HuH-7 (cell line): ENCODE data around the gene LAMC2.
"Not testable (repeated sequence)": the region's sequence is repeated elsewhere in the genome, so short reads cannot be mapped to it uniquely, and the experiment has no call there.

Experiments
- DNase-seq: peaks from one replicate; pipeline ENCODE4 v3.0.0; 2011; ENCODE audit warnings: low spot score

Gene LAMC2

GRCh38 chr1:183263886-183264602, 78.0 kb downstream of the LAMC2 start:
- no peak for DNase-seq

- DNase-seq: no peak
Observed at GRCh38 chr1:183267646-183268431, 81.8 kb downstream of the LAMC2 start.

GRCh38 chr1:183270541-183271141, 84.6 kb downstream of the LAMC2 start:
- DNase-seq: no peak

DNA sequence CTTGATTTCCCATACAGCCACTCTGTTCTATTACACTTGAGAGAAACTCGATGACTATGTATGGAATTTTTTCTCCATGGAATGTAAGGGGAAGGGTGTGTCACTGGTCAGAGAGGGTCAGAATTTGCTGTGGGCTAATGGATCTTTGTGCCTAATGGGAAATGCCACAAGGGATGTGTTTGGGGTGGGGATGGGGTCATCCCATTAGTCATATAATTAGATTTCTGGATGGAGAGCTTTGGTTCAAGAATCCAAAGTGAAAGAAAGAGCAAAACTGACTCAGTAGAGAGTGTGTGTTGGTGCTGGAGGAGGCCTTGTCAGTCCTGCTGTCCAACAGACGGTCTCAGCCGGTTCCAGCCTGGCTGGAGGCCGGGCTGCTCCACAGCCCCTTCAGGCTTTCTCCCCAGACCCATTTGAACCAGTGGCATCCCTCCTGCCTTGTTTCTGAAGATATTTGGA, 86.4 kb downstream of the LAMC2 start:
- no peak for DNase-seq

DNA sequence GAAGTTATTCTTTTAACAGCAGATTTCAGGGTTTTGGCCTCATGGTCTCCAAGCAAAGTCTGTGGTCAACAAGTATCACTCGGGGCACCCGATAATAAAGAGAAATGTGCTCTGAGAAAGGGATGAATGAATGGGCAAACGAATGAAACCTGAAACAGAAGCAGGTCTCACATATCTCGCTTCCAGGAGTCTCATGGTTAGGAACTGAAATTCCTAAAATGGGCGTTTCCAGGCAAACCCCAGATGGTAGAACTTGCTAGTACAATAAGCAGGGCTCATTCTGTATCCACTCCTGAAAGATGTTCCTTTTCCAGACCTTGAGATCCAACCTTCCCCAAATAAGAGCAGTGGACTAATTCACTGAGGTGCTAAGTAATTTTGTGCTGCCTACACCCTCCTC, 87.2 kb downstream of the LAMC2 start:
- DNase-seq: no peak

- not testable (repeated sequence) for DNase-seq
Observed at GRCh38 chr1:183273984-183274383, 87.9 kb downstream of the LAMC2 start.

- DNase-seq: no peak
Observed at GRCh38 chr1:183274836-183275235, 88.8 kb downstream of the LAMC2 start.

DNA sequence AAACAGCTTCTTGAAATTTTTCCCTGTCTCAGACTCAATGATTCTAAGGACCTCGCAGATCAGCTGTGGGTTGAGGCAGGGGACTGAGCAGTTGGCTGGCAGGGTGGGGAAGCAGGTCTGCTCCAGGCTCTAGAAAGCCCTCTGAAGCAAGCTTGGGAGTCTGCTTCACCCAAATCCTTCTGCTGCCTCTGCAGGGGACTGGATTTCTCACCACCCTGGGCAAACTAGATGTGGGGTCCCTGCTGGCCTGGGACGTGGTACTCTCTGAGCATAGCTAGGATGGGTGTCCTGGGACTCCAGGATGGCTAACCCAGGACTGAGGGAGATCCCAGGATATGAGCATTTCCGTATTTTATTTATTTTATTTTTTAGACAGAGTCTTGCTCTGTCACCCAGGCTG, 89.3 kb downstream of the LAMC2 start:
- no peak for DNase-seq

GRCh38 chr1:183276386-183277080, 90.5 kb downstream of the LAMC2 start:
- no peak for DNase-seq

- no peak for DNase-seq
Observed at GRCh38 chr1:183277821-183278738, 92.0 kb downstream of the LAMC2 start.

DNA sequence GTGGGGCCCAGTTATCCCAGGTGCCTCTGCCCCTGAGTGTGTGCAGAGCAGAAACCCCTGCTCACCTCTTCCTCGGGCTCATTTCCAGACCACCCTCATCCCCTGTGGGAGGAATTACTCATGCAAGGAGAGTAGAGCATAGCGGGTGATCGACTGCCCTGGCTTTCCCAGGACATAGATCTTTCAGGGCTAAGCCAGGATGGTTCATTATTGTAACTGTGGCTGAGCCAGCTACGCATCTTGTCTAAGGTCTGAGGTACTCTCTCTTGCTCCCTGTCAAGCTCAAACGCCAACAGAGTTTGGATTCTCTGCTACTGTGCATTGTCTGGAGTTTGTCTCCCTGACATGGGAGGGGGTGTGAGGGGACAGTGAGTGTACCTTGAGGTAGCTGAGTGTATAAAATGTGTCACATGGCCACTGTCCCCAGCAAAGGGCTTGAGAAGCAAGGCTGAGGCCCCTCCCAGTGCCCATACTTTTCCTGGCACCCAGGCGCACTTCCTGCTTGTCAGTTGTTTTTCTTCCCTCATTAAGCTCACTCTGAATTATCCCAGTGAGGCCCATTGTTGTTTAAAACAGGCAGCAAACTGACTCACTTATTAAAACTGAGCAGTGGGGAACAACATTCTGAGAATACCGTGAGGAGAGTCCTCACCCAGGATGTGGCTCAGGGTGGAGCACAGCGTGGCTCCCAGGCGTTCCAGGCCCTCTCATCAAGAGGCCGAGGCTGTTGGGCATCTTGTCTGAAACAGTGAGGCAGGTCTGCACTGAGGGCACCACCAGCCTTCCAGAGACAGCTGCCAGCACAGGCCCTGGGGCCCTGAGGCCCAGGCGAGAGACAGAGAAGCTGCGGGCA, 92.9 kb downstream of the LAMC2 start:
- DNase-seq: no peak

DNA sequence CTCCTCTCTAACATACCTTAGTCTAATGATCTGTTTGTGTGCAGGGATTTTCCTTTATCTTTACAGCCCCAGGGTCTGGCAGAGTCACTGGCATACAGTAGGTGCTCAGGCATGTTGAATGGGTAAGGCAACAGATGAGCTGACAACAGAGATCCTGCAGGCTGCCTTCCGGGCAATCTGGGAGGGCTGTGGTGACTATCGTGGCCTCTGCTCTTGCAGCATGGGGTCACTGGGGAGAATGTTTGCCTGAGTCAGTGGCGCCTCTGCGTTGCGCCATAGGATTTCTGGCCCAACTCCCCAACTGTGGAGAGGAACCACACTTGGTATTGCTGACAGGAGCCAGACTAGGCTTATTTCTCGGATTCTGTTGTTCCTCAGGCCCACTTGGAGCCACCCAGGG, 93.8 kb downstream of the LAMC2 start:
- DNase-seq: no peak

- no peak for DNase-seq
Observed at GRCh38 chr1:183281039-183281438, 95.0 kb downstream of the LAMC2 start.

DNA sequence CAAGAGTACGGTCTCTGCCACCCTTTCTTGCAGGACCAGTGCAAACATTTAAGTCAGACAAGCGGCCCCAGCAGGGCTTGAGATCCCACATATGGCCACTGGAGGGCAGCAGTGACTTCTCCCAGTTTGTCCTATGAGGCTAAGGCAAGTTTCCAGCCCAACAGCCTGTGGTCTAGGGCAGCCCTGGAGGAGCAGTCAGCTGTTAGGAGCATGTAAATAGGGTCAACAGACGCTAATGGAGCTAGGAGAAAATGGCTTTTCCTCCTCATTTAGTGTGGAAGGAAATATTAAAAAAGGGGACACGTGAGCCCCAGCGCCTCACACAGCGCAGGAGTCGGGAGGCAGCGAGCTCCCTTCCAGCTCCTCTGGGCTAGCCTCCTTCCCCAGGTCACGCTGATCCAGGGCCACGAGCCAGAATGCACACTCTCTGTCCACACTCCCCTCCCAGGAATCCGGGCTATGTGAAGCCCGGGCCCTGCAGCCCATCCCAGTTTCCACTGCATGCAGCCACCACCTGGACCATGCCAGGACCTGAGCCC, 95.6 kb downstream of the LAMC2 start:
- DNase-seq: peak; percentile 69

GRCh38 chr1:183282101-183282855, 96.2 kb downstream of the LAMC2 start:
- no peak for DNase-seq

DNA sequence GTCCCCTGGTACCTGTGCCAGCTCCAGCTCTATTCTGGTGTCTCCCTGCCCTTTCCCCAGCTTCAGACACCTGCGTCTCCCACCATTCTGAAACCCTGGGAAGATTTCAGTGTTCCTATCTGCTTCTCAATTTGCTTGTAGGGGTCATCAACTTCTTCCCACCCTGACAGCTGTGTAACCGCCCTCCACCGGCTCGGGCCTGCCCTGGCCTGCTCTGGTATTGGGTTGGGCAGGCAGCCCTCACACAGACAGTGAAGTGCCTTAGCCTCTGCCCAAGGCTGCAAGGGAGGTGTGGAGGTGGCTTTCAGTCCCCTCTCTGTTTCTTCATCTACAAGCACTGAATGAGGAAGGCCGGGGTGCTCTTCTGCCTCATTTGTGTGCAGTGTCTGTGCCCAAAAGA, 97.2 kb downstream of the LAMC2 start:
- no peak for DNase-seq

GRCh38 chr1:183284086-183284485, 98.0 kb downstream of the LAMC2 start:
- DNase-seq: no peak

DNA sequence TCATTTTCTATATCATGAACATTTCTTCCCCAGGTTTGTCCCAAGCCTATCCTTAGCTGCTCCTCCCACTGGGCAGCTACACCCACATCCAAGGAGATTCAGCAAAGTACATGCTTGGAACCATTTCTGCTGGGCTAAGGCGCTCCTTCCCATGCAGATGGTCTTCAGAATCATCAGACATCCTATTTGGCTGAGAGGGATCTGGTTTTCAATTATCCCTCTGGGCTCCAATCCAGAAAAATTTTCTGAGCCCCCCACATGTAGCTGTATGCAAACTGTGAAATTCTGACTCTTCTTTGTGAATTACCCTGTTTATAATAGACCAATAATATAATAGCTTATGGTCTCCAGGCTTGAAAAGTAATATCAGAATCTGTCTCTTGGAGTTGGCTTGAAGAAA, 99.2 kb downstream of the LAMC2 start:
- no peak for DNase-seq

DNA sequence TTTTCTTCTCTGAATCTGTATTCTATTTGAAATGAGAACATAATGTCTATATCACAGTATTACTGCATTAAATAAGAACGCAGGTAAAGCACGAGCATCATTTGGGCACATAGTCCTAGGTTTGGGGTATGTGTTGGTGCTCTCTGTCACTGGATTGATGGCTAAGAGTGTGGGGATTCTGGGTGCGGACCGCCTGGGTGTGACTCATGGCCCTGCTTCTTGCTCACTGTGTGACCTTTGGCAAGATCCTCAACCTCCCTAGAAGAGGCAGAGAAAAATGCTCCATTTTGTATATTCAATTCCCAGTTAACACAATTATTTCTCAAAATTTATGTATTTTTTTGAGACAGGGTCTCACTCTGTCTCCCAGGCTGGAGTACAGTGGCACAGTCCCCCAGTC, 99.7 kb downstream of the LAMC2 start:
- DNase-seq: no peak
